ENCODE results near the gene FRAS1. TPM values are rescaled to one million over a fixed set of nuclear protein-coding genes. Genes with fewer than 3 reads are reported as not detected.
A peak's percentile ranks its signal among the peaks of the same experiment; 100 is the strongest.

FRAS1 gene
- total and polyA plus RNA-seq, 9 of the 15 experiments (the other 6 are each of a cell fraction or from before 2014, with no cell fraction given) = under 0.01 to 0.11 (median 0.04) TPM; not detected in 2

DNA sequence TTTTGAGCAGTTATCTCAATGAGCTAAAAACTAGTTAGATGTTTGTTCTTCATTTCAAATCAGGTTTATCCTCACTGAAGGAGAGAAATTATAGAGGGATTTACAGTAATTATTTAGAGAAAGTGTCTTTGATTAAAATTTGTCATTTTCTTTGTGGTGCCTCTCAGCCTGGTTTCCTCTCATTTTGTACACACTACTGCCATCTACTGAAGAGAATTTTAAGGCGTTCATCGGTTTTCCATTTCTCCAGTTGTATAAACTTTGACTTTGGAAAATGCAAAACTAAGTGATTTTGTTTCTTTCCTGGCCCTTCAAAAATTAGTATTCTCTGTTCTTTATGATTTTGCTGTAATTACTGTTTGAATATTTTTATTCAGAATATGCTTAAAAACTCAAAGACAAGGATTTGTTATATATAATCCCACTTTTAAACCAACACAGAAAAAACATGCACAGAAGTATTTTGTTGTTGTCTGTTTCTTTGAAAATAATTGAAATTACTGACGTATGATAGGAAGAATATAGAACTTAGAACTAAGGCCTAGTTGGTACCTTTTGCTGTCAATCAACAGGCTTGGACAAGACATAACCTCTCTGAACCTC, 460.0 kb downstream of the FRAS1 start:
- Histone ChIP-seq H3K27me3 (ENCODE audit: control insufficient read depth in 2 of 2, insufficient read depth in 2 of 2, low read length in 2 of 2) (peaks cover 2 to 6% of the 10 kb centered on the region in 2 experiments; a peak in 2 of 5 replicates), H3K4me3 (no peak overlapping the region), H3K9me3 (replicated peaks; ENCODE audit: control insufficient read depth, insufficient read depth, low read depth, low read length) (no peaks in the 10 kb centered on the region), H4K20me1 (replicated peaks; ENCODE audit: control insufficient read depth, insufficient read depth, low read length) (no peaks in the 10 kb centered on the region), H3K27ac (ENCODE audit: extremely low read depth, low read depth, low read length) (no peak overlapping the region), H3K9me1 (ENCODE audit: control insufficient read depth, insufficient read depth, low read length) (no peaks in the 10 kb centered on the region), H3K4me2 (ENCODE audit: insufficient read depth, low read length) (no peak overlapping the region), H3K79me2 (ENCODE audit: control insufficient read depth, insufficient read depth, low read length) (no peaks in the 10 kb centered on the region), H2AFZ (ENCODE audit: low read depth, low read length) (no peak overlapping the region), H3K36me3 (ENCODE audit: control insufficient read depth, insufficient read depth, low read length) (no peaks in the 10 kb centered on the region), H3K4me1 (replicated peaks in 1 of 2; ENCODE audit: control insufficient read depth in 2 of 2, insufficient read depth in 2 of 2, low read length in 2 of 2) (no peaks in the 10 kb centered on the region), H3K9ac (ENCODE audit: insufficient read depth in 1 of 2, low read depth in 2 of 2, low read length in 2 of 2) (no peak overlapping the region)
- no TSS peak for BruUV-seq (replicated peaks)
- intact Hi-C loops (cut with micrococcal nuclease) (loop anchor here (1.0 to 10.0 kb wide), 6 partner anchors 102 to 558 kb away; no protein-coding TSS in a partner anchor), in situ Hi-C loops (cut with MboI) (no loop called here)
- FAIRE-seq = peak; percentile 81
- peak in 3 of 4 experiments; percentile 18 to 45 (median 23) for DNase-seq (ENCODE audit: extremely low read depth in 1 of 4, low spot score in 3 of 4)
- CTCF ChIA-PET (ENCODE audit: low intra/inter-chr PET ratio) = interaction anchor here (0.6 to 1.2 kb wide), 3 partner anchors 15 to 558 kb away, joined by 3 to 5 read pairs (median 3); no protein-coding TSS in a partner anchor
- WGBS (ENCODE audit: insufficient coverage, low coverage, missing lambda C conversion rate) = 0% methylated on average over 3 of the region's 3 CpGs
- POLR2A ChIA-PET = no interaction called here
- ATAC-seq = peak; percentile 82
- TF ChIP-seq XRCC3 (IDR thresholded peaks at IDR 0.05) (no peak), TAF1 (IDR thresholded peaks at IDR 0.05; ENCODE audit: control insufficient read depth, extremely low read depth, insufficient read depth, low read length, severe bottlenecking) (no peak), CC2D1A (IDR thresholded peaks at IDR 0.05) (0 out of 2 replicates have a peak, but pooled peaks have one; percentile 27), ZNF324 (CRISPR knock-in tag; IDR thresholded peaks at IDR 0.05) (no peak), ZNF444 (CRISPR knock-in tag; IDR thresholded peaks at IDR 0.05) (no peak), KLF13 (tag; IDR thresholded peaks at IDR 0.05; ENCODE audit: borderline replicate concordance, low read depth) (no peak), TEAD4 (IDR thresholded peaks at IDR 0.05; ENCODE audit: low read length) (peak; percentile 49), TEAD4 (CRISPR knock-in tag; IDR thresholded peaks at IDR 0.05; ENCODE audit: borderline replicate concordance) (no peak)
- TF ChIP-seq, protein P1, sequence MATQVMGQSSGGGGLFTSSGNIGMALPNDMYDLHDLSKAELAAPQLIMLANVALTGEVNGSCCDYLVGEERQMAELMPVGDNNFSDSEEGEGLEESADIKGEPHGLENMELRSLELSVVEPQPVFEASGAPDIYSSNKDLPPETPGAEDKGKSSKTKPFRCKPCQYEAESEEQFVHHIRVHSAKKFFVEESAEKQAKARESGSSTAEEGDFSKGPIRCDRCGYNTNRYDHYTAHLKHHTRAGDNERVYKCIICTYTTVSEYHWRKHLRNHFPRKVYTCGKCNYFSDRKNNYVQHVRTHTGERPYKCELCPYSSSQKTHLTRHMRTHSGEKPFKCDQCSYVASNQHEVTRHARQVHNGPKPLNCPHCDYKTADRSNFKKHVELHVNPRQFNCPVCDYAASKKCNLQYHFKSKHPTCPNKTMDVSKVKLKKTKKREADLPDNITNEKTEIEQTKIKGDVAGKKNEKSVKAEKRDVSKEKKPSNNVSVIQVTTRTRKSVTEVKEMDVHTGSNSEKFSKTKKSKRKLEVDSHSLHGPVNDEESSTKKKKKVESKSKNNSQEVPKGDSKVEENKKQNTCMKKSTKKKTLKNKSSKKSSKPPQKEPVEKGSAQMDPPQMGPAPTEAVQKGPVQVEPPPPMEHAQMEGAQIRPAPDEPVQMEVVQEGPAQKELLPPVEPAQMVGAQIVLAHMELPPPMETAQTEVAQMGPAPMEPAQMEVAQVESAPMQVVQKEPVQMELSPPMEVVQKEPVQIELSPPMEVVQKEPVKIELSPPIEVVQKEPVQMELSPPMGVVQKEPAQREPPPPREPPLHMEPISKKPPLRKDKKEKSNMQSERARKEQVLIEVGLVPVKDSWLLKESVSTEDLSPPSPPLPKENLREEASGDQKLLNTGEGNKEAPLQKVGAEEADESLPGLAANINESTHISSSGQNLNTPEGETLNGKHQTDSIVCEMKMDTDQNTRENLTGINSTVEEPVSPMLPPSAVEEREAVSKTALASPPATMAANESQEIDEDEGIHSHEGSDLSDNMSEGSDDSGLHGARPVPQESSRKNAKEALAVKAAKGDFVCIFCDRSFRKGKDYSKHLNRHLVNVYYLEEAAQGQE (IDR thresholded peaks at IDR 0.05; ENCODE audit: borderline replicate concordance) = peak; percentile 75; the same call in 1 of the 2 replicates
- TF ChIP-seq, protein P1 (CRISPR knock-in tag; IDR thresholded peaks at IDR 0.05; ENCODE audit: low read depth) = no peak
- TF ChIP-seq, protein P2, sequence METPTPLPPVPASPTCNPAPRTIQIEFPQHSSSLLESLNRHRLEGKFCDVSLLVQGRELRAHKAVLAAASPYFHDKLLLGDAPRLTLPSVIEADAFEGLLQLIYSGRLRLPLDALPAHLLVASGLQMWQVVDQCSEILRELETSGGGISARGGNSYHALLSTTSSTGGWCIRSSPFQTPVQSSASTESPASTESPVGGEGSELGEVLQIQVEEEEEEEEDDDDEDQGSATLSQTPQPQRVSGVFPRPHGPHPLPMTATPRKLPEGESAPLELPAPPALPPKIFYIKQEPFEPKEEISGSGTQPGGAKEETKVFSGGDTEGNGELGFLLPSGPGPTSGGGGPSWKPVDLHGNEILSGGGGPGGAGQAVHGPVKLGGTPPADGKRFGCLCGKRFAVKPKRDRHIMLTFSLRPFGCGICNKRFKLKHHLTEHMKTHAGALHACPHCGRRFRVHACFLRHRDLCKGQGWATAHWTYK (CRISPR knock-in tag; IDR thresholded peaks at IDR 0.05) = no peak
